ENCODE measurements around the gene MMP21. TPM values are rescaled to one million over a fixed set of nuclear protein-coding genes. Genes with fewer than 3 reads are reported as not detected.

The MMP21 gene
- total RNA-seq, result not detected

GRCh38 chr10:125775491-125776106, at the start of gene MMP21:
MMP21 (minus strand) TSS chr10:125775821; CDS start chr10:125775821, 0 bp downstream.
- intact Hi-C loops (cut with DNase I, micrococcal nuclease), result no loop called here
- Mint-ChIP-seq H3K4me3 (no peak within 1 kb of the TSS), H3K9me3 (ENCODE audit: low read depth) (no peaks in the 10 kb centered on the region), H3K36me3 (ENCODE audit: low read depth) (no peaks in the 10 kb centered on the region), H3K4me1 (no peaks in the 10 kb centered on the region), H3K27me3 (no peaks in the 10 kb centered on the region), H3K27ac (no peak within 1 kb of the TSS)
- no peak for ATAC-seq
- DNase-seq, result no peak
- ChIA-PET POLR2A (no interaction called here), CTCF (no interaction called here)

- DNase-seq (no peak), ATAC-seq (no peak)
- Mint-ChIP-seq H3K4me1 (peaks cover 49% of the 10 kb centered on the region), H3K36me3 (ENCODE audit: low read depth) (peaks cover 29% of the 10 kb centered on the region), H3K9me3 (ENCODE audit: low read depth) (no peaks in the 10 kb centered on the region), H3K27me3 (no peaks in the 10 kb centered on the region), H3K27ac (no peak overlapping the region), H3K4me3 (no peak overlapping the region)
- intact Hi-C loops (cut with DNase I, micrococcal nuclease), result loop anchor here in 1 of 2 experiments (1.0 to 5.0 kb wide), 4 partner anchors 9 to 1362 kb away; partner anchors contain the start of genes ABRAXAS2 and LHPP
- POLR2A ChIA-PET, result no interaction called here
- CTCF ChIA-PET, result no interaction called here
These were observed 49.1 kb upstream of the MMP21 start for GRCh38 chr10:125824736-125825135.

- Mint-ChIP-seq H3K27ac (no peak overlapping the region), H3K36me3 (ENCODE audit: low read depth) (peaks cover 22% of the 10 kb centered on the region), H3K27me3 (no peaks in the 10 kb centered on the region), H3K9me3 (ENCODE audit: low read depth) (no peaks in the 10 kb centered on the region), H3K4me3 (no peak overlapping the region), H3K4me1 (peaks cover 47% of the 10 kb centered on the region)
- intact Hi-C loops (cut with DNase I, micrococcal nuclease), result loop anchor here (1.0 to 5.0 kb wide), 5 partner anchors 73 to 1361 kb away; partner anchors contain the start of genes EDRF1 (in 2 of the 2), ABRAXAS2 (in 1 of the 2), FANK1 (in 1 of the 2) and LHPP (in 1 of the 2)
- no peak for ATAC-seq
- peak; percentile 29 for DNase-seq
- POLR2A ChIA-PET, result interaction anchor here (0.6 to 1.3 kb wide), 2 partner anchors 104 to 1084 kb away, joined by 3 read pairs; partner anchors contain the start of gene EDRF1
- CTCF ChIA-PET, result no interaction called here
These were observed 48.1 kb upstream of the MMP21 start for GRCh38 chr10:125823663-125824251.

- POLR2A ChIA-PET, result interaction anchor here (0.6 to 1.3 kb wide), 2 partner anchors 104 to 1085 kb away, joined by 3 read pairs; partner anchors contain the start of gene EDRF1
- Mint-ChIP-seq H3K9me3 (ENCODE audit: low read depth) (no peaks in the 10 kb centered on the region), H3K4me1 (peaks cover 42% of the 10 kb centered on the region), H3K4me3 (peak within 1 kb of the TSS; percentile 68), H3K36me3 (ENCODE audit: low read depth) (peaks cover 17% of the 10 kb centered on the region), H3K27ac (peak within 1 kb of the TSS; percentile 27), H3K27me3 (no peaks in the 10 kb centered on the region)
- intact Hi-C loops (cut with DNase I, micrococcal nuclease), result loop anchor here (1.0 to 5.0 kb wide), 5 partner anchors 73 to 1361 kb away; partner anchors contain the start of genes EDRF1 (in 2 of the 2), ABRAXAS2 (in 1 of the 2), FANK1 (in 1 of the 2) and LHPP (in 1 of the 2)
- peak; percentile 87 for ATAC-seq
- CTCF ChIA-PET, result no interaction called here
- DNase-seq, result peak; percentile 94
These were observed 47.4 kb upstream of the MMP21 start, which contains the start of the genes BCCIP and UROS for GRCh38 chr10:125822878-125823662. BCCIP (plus strand) TSS chr10:125823546; CDS start chr10:125823558, 12 bp downstream. UROS (minus strand) TSS chr10:125823258; CDS start chr10:125816499, 6,759 bp downstream.

GRCh38 chr10:125820701-125821100, 45.1 kb upstream of the MMP21 start:
- POLR2A ChIA-PET, result no interaction called here
- ATAC-seq, result no peak
- no peak overlapping the region for H3K4me3 Mint-ChIP-seq
- H3K9me3 Mint-ChIP-seq (ENCODE audit: low read depth), result no peaks in the 10 kb centered on the region
- DNase-seq, result no peak
- CTCF ChIA-PET, result no interaction called here
- no peaks in the 10 kb centered on the region for H3K27me3 Mint-ChIP-seq
- H3K4me1 Mint-ChIP-seq, result peaks cover 24% of the 10 kb centered on the region
- H3K27ac Mint-ChIP-seq, result no peak overlapping the region
- H3K36me3 Mint-ChIP-seq (ENCODE audit: low read depth), result peaks cover 4% of the 10 kb centered on the region
- intact Hi-C loops (cut with DNase I, micrococcal nuclease), result loop anchor here in 1 of 2 experiments (5.0 kb wide), 3 partner anchors 903 to 1358 kb away; partner anchors contain the start of genes ABRAXAS2 and LHPP

- no peak for DNase-seq
- peaks cover 20% of the 10 kb centered on the region for H3K4me1 Mint-ChIP-seq
- no peak overlapping the region for H3K4me3 Mint-ChIP-seq
- intact Hi-C loops (cut with DNase I, micrococcal nuclease), result no loop called here
- ChIA-PET CTCF (interaction anchor here (0.7 kb wide), 1 partner anchor 11 kb away, joined by 3 read pairs; no protein-coding TSS in a partner anchor), POLR2A (interaction anchor here (0.6 kb wide), 1 partner anchor 108 kb away, joined by 5 read pairs; no protein-coding TSS in a partner anchor)
- H3K27ac Mint-ChIP-seq, result no peak overlapping the region
- peaks cover 26% of the 10 kb centered on the region for H3K36me3 Mint-ChIP-seq (ENCODE audit: low read depth)
- H3K27me3 Mint-ChIP-seq, result no peaks in the 10 kb centered on the region
- no peaks in the 10 kb centered on the region for H3K9me3 Mint-ChIP-seq (ENCODE audit: low read depth)
- no peak for ATAC-seq
These were observed 41.8 kb upstream of the MMP21 start for GRCh38 chr10:125817337-125817946.

- intact Hi-C loops (cut with DNase I, micrococcal nuclease), result no loop called here
These were observed 40.9 kb upstream of the MMP21 start for GRCh38 chr10:125816548-125816947.

GRCh38 chr10:125815764-125816163, 40.1 kb upstream of the MMP21 start:
- DNase-seq (no peak), ATAC-seq (no peak)
- intact Hi-C loops (cut with DNase I, micrococcal nuclease), result no loop called here
- no peaks in the 10 kb centered on the region for H3K27me3 Mint-ChIP-seq
- H3K36me3 Mint-ChIP-seq (ENCODE audit: low read depth), result peaks cover 31% of the 10 kb centered on the region
- ChIA-PET POLR2A (no interaction called here), CTCF (no interaction called here)
- no peaks in the 10 kb centered on the region for H3K9me3 Mint-ChIP-seq (ENCODE audit: low read depth)
- no peak overlapping the region for H3K4me3 Mint-ChIP-seq
- no peak overlapping the region for H3K27ac Mint-ChIP-seq
- H3K4me1 Mint-ChIP-seq, result peaks cover 7% of the 10 kb centered on the region

More at GRCh38 chr10:125816548-125816947, 40.9 kb upstream of the MMP21 start:
- peaks cover 28% of the 10 kb centered on the region for H3K36me3 Mint-ChIP-seq (ENCODE audit: low read depth)
- no peak overlapping the region for H3K4me3 Mint-ChIP-seq
- H3K27me3 Mint-ChIP-seq, result no peaks in the 10 kb centered on the region
- ATAC-seq (no peak), DNase-seq (no peak)
- peaks cover 13% of the 10 kb centered on the region for H3K4me1 Mint-ChIP-seq
- POLR2A ChIA-PET, result no interaction called here
- no peaks in the 10 kb centered on the region for H3K9me3 Mint-ChIP-seq (ENCODE audit: low read depth)
- no peak overlapping the region for H3K27ac Mint-ChIP-seq
- CTCF ChIA-PET, result no interaction called here

- H3K36me3 Mint-ChIP-seq (ENCODE audit: low read depth), result peaks cover 35% of the 10 kb centered on the region
- no peak for ATAC-seq
- ChIA-PET POLR2A (no interaction called here), CTCF (no interaction called here)
- DNase-seq, result no peak
- intact Hi-C loops (cut with DNase I, micrococcal nuclease), result no loop called here
- H3K4me3 Mint-ChIP-seq, result no peak overlapping the region
- H3K9me3 Mint-ChIP-seq (ENCODE audit: low read depth), result no peaks in the 10 kb centered on the region
- no peak overlapping the region for H3K27ac Mint-ChIP-seq
- no peaks in the 10 kb centered on the region for H3K4me1 Mint-ChIP-seq
- H3K27me3 Mint-ChIP-seq, result no peaks in the 10 kb centered on the region
These were observed 36.6 kb upstream of the MMP21 start for GRCh38 chr10:125812128-125812750.

GRCh38 chr10:125811251-125811650, 35.6 kb upstream of the MMP21 start:
- H3K4me1 Mint-ChIP-seq, result no peaks in the 10 kb centered on the region
- CTCF ChIA-PET, result no interaction called here
- intact Hi-C loops (cut with DNase I, micrococcal nuclease), result no loop called here

GRCh38 chr10:125808047-125808446, 32.4 kb upstream of the MMP21 start:
- no peak for DNase-seq
- CTCF ChIA-PET, result no interaction called here
- POLR2A ChIA-PET, result no interaction called here
- Mint-ChIP-seq H3K36me3 (ENCODE audit: low read depth) (peaks cover 26% of the 10 kb centered on the region), H3K27me3 (no peaks in the 10 kb centered on the region), H3K9me3 (ENCODE audit: low read depth) (no peaks in the 10 kb centered on the region), H3K4me3 (no peak overlapping the region), H3K4me1 (no peaks in the 10 kb centered on the region), H3K27ac (no peak overlapping the region)
- no peak for ATAC-seq
- intact Hi-C loops (cut with DNase I, micrococcal nuclease), result no loop called here

More at GRCh38 chr10:125811251-125811650, 35.6 kb upstream of the MMP21 start:
- Mint-ChIP-seq H3K4me3 (no peak overlapping the region), H3K36me3 (ENCODE audit: low read depth) (peaks cover 42% of the 10 kb centered on the region), H3K9me3 (ENCODE audit: low read depth) (no peaks in the 10 kb centered on the region), H3K27ac (no peak overlapping the region), H3K27me3 (no peaks in the 10 kb centered on the region)
- POLR2A ChIA-PET, result no interaction called here
- DNase-seq, result no peak
- ATAC-seq, result no peak
